G401 (cell line): ENCODE measurements around the gene IL23R. TPM values are rescaled to one million over a fixed set of nuclear protein-coding genes. Genes with fewer than 3 reads are reported as not detected.
"Not testable (repeated sequence)": the region's sequence is repeated elsewhere in the genome, so short reads cannot be mapped to it uniquely, and the experiment has no call there.

Experiments
- DNase-seq: peaks from one replicate; pipeline ENCODE4 v3.0.0-alpha.2; 2015; ENCODE audit warnings: low spot score
- in situ Hi-C: cut with HindIII; loops from 2 replicates; pipeline ENCODE4 v1.10.0; 2016; ENCODE audit warnings: low sequenced_read_pairs, mixed read lengths
- total RNA-seq: library from RNA; depleted of rRNA; stranded (reverse); fragments of >200 nt; shearing (Covaris generic); gene quantifications from 2 replicates; pipeline ENCODE4 v1.2.3, GENCODE V29; 2014

The IL23R gene
- total RNA-seq, 1 experiment from 2014 or later = not detected

GRCh38 chr1:67190410-67190809, 24.2 kb downstream of the IL23R start:
- DNase-seq = no peak
- in situ Hi-C loops = no loop called here

GRCh38 chr1:67190942-67191341, 24.7 kb downstream of the IL23R start:
- DNase-seq = no peak
- in situ Hi-C loops = no loop called here

- DNase-seq = no peak
Observed at GRCh38 chr1:67191668-67192520, 25.6 kb downstream of the IL23R start.

GRCh38 chr1:67192902-67193301, 26.6 kb downstream of the IL23R start:
- in situ Hi-C loops = no loop called here
- no peak for DNase-seq

More at GRCh38 chr1:67191668-67192520, 25.6 kb downstream of the IL23R start:
- in situ Hi-C loops = no loop called here

GRCh38 chr1:67193704-67194103, 27.4 kb downstream of the IL23R start:
- no peak for DNase-seq
- in situ Hi-C loops = no loop called here

GRCh38 chr1:67194209-67194863, 28.1 kb downstream of the IL23R start:
- in situ Hi-C loops = no loop called here
- DNase-seq = no peak

GRCh38 chr1:67200755-67201154, 34.5 kb downstream of the IL23R start:
- no peak for DNase-seq
- in situ Hi-C loops = no loop called here

GRCh38 chr1:67201891-67202290, 35.6 kb downstream of the IL23R start:
- in situ Hi-C loops = no loop called here
- no peak for DNase-seq

- no peak for DNase-seq
- in situ Hi-C loops = no loop called here
Observed at GRCh38 chr1:67204298-67204980, 38.2 kb downstream of the IL23R start.

GRCh38 chr1:67207398-67207797, 41.1 kb downstream of the IL23R start:
- in situ Hi-C loops, DNase-seq: not testable (repeated sequence)

GRCh38 chr1:67208217-67208616, 42.0 kb downstream of the IL23R start:
- in situ Hi-C loops = no loop called here
- no peak for DNase-seq

- no peak for DNase-seq
- in situ Hi-C loops = no loop called here
Observed at GRCh38 chr1:67209521-67209920, 43.3 kb downstream of the IL23R start.

GRCh38 chr1:67211589-67212563, 45.6 kb downstream of the IL23R start:
- DNase-seq = peak; percentile 10
- in situ Hi-C loops = no loop called here

GRCh38 chr1:67213164-67213563, 46.9 kb downstream of the IL23R start:
- peak; percentile 15 for DNase-seq
- in situ Hi-C loops = no loop called here

GRCh38 chr1:67213948-67214347, 47.7 kb downstream of the IL23R start:
- in situ Hi-C loops = no loop called here
- DNase-seq = no peak

GRCh38 chr1:67214420-67215174, 48.3 kb downstream of the IL23R start:
- DNase-seq = peak; percentile 4
- in situ Hi-C loops = no loop called here

- no peak for DNase-seq
- in situ Hi-C loops = no loop called here
Observed at GRCh38 chr1:67216401-67216800, 50.1 kb downstream of the IL23R start.

GRCh38 chr1:67217417-67217816, 51.2 kb downstream of the IL23R start:
- in situ Hi-C loops = no loop called here
- DNase-seq = no peak
